Activated CD8-positive, alpha-beta T cell treated with anti-CD3 and anti-CD28 coated beads, Interleukin-2, amount 10 ng/mL, durations not matched to agents 7 days and 5 days (primary cell): Measurements from ENCODE around the gene COL2A1. TPM values are rescaled to one million over a fixed set of nuclear protein-coding genes. Genes with fewer than 3 reads are reported as not detected.

Experiments
- ATAC-seq: fragments of 150-1000 bp; cut with Tn5 transposase; one replicate; pipeline ENCODE4 v1.10.0; 2021; ENCODE audit warnings: moderate library complexity
- CTCF ChIA-PET: fragments of 350-600 bp; sonication (Branson Sonifier 250); formaldehyde crosslinking; loops from one replicate; lab custom pipeline; 2021; ENCODE audit warnings: antibody characterized with exemption; lab: Charles Lee
- POLR2A ChIA-PET: fragments of 350-600 bp; sonication (Branson Sonifier 250); formaldehyde crosslinking; loops from one replicate; lab custom pipeline; 2021; ENCODE audit warnings: antibody characterized with exemption; lab: Charles Lee
- DNase-seq: peaks from one replicate; pipeline ENCODE4 v3.0.0-alpha.2; 2020
- H3K27ac Mint-ChIP-seq: one replicate; pipeline ENCODE4 v1.8.0; 2021; ENCODE audit warnings: mild to moderate bottlenecking, mixed read lengths
- H3K27me3 Mint-ChIP-seq: one replicate; pipeline ENCODE4 v1.8.0; 2021; ENCODE audit warnings: low read depth, mixed read lengths
- H3K36me3 Mint-ChIP-seq: one replicate; pipeline ENCODE4 v1.8.0; 2021; ENCODE audit warnings: low read depth, mixed read lengths
- H3K4me1 Mint-ChIP-seq: one replicate; pipeline ENCODE4 v1.8.0; 2021; ENCODE audit warnings: low read depth, mixed read lengths
- H3K4me3 Mint-ChIP-seq: one replicate; pipeline ENCODE4 v1.8.0; 2021; ENCODE audit warnings: mild to moderate bottlenecking, mixed read lengths
- H3K9me3 Mint-ChIP-seq: one replicate; pipeline ENCODE4 v1.8.0; 2022; ENCODE audit warnings: mixed read lengths; ENCODE audit not compliant: insufficient read depth
- total RNA-seq, 2 experiments: library from RNA; stranded (reverse); gene quantifications; one replicate each; pipeline ENCODE4 v1.2.3, GENCODE V29; 2021

COL2A1 gene
- total RNA-seq, 2 experiments from 2014 or later = not detected

DNA sequence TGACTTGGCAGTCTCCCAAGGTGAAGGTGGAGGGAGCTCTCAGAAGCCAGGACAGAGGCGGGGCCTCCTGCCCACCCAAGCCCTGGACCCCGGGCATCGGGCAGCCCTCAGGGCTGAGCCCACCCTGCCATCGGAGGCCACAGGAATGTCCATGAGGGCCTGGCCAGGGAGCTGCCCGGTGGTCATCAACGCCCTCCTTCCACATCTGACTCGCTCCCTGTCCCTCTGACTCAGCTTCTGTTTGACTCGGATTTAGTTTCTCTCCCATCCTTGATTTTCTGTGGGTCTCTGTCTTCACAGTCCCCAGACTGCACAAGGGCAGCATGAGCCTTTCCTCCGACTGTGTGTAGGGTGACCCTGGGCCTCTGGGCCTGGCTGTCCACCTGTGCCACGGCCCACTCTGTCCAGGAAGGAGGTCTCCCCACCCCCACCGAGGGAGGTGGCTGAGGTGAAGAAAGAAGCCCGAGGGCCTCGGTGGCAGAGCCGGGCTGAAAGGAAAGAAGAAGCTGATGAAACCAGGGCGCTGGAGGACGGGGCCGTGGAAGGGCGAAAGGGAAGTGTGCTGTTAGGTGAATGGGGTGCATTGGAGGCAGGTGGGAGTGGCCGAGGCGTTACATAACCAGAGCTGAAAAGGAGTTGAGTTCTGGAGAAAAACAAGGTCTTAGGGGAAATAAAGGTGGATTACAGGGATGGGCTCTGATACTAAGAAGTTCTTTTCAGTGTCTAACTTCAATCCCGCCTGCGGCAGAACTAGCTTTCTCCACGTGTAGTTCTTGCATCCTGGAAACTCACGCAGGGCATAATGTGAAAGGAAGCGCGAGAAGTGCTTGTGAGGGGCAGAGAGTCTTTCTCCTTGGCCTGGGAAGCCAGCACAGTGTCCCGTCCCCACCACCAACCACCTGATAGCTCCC, 57.6 kb downstream of the COL2A1 start:
- CTCF ChIA-PET = interaction anchor here (1.0 to 1.8 kb wide), 4 partner anchors 14 to 108 kb away, joined by 3 to 7 read pairs (median 4); partner anchors contain the start of gene TMEM106C
- Mint-ChIP-seq H3K9me3 (no peaks in the 10 kb centered on the region), H3K4me3 (no peak overlapping the region), H3K27ac (no peak overlapping the region), H3K27me3 (peaks cover 15% of the 10 kb centered on the region), H3K36me3 (no peaks in the 10 kb centered on the region), H3K4me1 (no peaks in the 10 kb centered on the region)
- DNase-seq = no peak
- no peak for ATAC-seq
- POLR2A ChIA-PET = interaction anchor here (1.0 kb wide), 1 partner anchor 8 kb away, joined by 3 read pairs; no protein-coding TSS in a partner anchor

GRCh38 chr12:47945341-47945728, 58.9 kb downstream of the COL2A1 start:
- no peaks in the 10 kb centered on the region for H3K36me3 Mint-ChIP-seq
- CTCF ChIA-PET = no interaction called here
- no peak overlapping the region for H3K27ac Mint-ChIP-seq
- H3K4me3 Mint-ChIP-seq = no peak overlapping the region
- DNase-seq = no peak
- ATAC-seq = no peak
- H3K4me1 Mint-ChIP-seq = peaks cover 7% of the 10 kb centered on the region
- H3K9me3 Mint-ChIP-seq = no peaks in the 10 kb centered on the region
- H3K27me3 Mint-ChIP-seq = peaks cover 25% of the 10 kb centered on the region
- POLR2A ChIA-PET = no interaction called here

- no peak overlapping the region for H3K27ac Mint-ChIP-seq
- no peak for ATAC-seq
- peaks cover 7% of the 10 kb centered on the region for H3K4me1 Mint-ChIP-seq
- H3K4me3 Mint-ChIP-seq = no peak overlapping the region
- DNase-seq = no peak
- peaks cover 28% of the 10 kb centered on the region for H3K27me3 Mint-ChIP-seq
- no peaks in the 10 kb centered on the region for H3K36me3 Mint-ChIP-seq
- no peaks in the 10 kb centered on the region for H3K9me3 Mint-ChIP-seq
- ChIA-PET CTCF (no interaction called here), POLR2A (no interaction called here)
Observed at GRCh38 chr12:47944685-47945340, 59.5 kb downstream of the COL2A1 start.

DNA sequence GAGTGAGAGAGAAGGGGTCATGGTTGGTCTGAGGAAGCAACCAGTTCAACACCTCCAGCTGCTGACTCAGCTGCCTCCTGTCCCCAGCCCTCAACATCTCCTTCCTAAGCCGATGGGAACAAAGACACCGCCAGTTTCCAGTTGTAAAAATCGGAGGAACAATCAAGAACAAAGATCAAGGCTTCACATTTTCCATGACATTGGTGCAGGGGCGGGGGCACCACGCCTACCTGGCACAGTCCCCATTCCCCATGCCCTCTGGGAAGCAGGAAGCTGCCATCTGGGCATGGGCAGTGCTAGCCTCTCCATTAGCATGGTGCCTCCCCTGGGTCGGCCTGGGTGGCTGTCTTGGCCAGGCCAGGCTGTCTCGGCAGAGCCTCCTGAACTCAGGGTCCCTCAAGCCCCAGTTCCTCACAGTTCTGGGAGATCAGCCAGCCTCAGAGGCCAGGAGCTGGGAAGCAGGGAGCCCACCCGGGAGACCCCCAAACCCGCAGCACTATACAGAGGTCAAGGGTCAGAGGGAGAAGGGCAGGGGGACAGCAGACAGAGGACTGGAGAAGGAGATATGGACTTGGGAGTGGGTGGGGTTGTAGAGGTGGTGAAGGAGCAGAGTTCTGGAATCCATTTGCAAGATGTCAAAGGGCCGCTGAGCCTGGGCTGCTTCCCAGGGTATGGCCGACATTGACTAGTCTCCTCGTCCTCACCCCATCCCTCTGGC, 60.5 kb downstream of the COL2A1 start:
- Mint-ChIP-seq H3K4me3 (no peak overlapping the region), H3K9me3 (no peaks in the 10 kb centered on the region), H3K27me3 (peaks cover 28% of the 10 kb centered on the region), H3K36me3 (no peaks in the 10 kb centered on the region), H3K27ac (no peak overlapping the region), H3K4me1 (peaks cover 7% of the 10 kb centered on the region)
- ATAC-seq = no peak
- POLR2A ChIA-PET = no interaction called here
- DNase-seq = no peak
- CTCF ChIA-PET = no interaction called here

DNA sequence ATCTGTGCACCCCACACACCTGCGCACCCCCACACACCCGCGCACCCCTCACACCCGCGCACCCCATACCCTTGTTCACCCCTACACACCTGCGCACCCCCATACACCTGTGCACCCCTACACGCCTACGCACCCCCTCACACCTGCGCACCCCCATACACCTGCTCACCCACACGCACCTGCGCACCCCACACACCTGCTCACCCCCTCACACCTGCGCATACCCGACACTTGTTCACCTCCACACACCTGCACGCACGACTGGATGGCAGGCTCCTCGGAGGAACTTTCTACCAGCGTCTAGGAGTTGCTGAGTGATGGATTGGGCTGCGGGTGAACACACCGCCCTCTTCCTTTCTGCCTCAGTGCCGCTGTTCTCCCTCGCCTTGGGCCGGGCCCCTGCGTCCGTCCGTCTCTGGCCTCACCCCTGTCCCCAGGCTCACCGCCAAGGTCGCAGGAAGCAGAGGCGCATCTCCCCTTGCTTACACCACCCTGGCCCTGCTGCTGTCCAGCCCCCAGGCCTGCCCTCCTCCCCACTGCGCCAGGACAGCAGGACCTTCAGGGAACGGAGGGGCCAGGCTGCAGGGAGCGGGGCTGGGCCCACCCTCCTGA, 61.6 kb downstream of the COL2A1 start:
- H3K9me3 Mint-ChIP-seq = no peaks in the 10 kb centered on the region
- H3K27me3 Mint-ChIP-seq = peaks cover 28% of the 10 kb centered on the region
- no peak overlapping the region for H3K4me3 Mint-ChIP-seq
- H3K4me1 Mint-ChIP-seq = peaks cover 7% of the 10 kb centered on the region
- ATAC-seq = no peak
- H3K36me3 Mint-ChIP-seq = no peaks in the 10 kb centered on the region
- H3K27ac Mint-ChIP-seq = no peak overlapping the region
- ChIA-PET CTCF (interaction anchor here (0.6 kb wide), 2 partner anchors 11 to 24 kb away, joined by 3 read pairs; no protein-coding TSS in a partner anchor), POLR2A (no interaction called here)
- DNase-seq = no peak

GRCh38 chr12:47941871-47942613, 62.2 kb downstream of the COL2A1 start:
- H3K36me3 Mint-ChIP-seq = no peaks in the 10 kb centered on the region
- DNase-seq (peak; percentile 61), ATAC-seq (peak; percentile 61)
- H3K4me3 Mint-ChIP-seq = no peak overlapping the region
- H3K27ac Mint-ChIP-seq = no peak overlapping the region
- H3K4me1 Mint-ChIP-seq = peaks cover 7% of the 10 kb centered on the region
- peaks cover 31% of the 10 kb centered on the region for H3K27me3 Mint-ChIP-seq
- POLR2A ChIA-PET = no interaction called here
- CTCF ChIA-PET = interaction anchor here (0.6 to 1.5 kb wide), 5 partner anchors 12 to 247 kb away, joined by 3 to 5 read pairs (median 3); partner anchors contain the start of gene TMEM106C
- H3K9me3 Mint-ChIP-seq = no peaks in the 10 kb centered on the region

GRCh38 chr12:47941475-47941780, 62.8 kb downstream of the COL2A1 start:
- no peaks in the 10 kb centered on the region for H3K9me3 Mint-ChIP-seq

GRCh38 chr12:47940773-47941474, 63.4 kb downstream of the COL2A1 start:
- DNase-seq (no peak), ATAC-seq (no peak)
- POLR2A ChIA-PET = no interaction called here
- CTCF ChIA-PET = interaction anchor here (0.9 to 1.5 kb wide), 3 partner anchors 22 to 248 kb away, joined by 3 to 5 read pairs (median 3); partner anchors contain the start of gene TMEM106C
- Mint-ChIP-seq H3K36me3 (no peaks in the 10 kb centered on the region), H3K4me1 (peaks cover 7% of the 10 kb centered on the region), H3K27me3 (peaks cover 25% of the 10 kb centered on the region), H3K27ac (no peak overlapping the region), H3K4me3 (no peak overlapping the region), H3K9me3 (no peaks in the 10 kb centered on the region)

More at GRCh38 chr12:47941475-47941780, 62.8 kb downstream of the COL2A1 start:
- Mint-ChIP-seq H3K27ac (no peak overlapping the region), H3K4me1 (peaks cover 7% of the 10 kb centered on the region), H3K4me3 (no peak overlapping the region), H3K36me3 (no peaks in the 10 kb centered on the region), H3K27me3 (peaks cover 25% of the 10 kb centered on the region)
- POLR2A ChIA-PET = no interaction called here
- ATAC-seq = no peak
- no peak for DNase-seq
- CTCF ChIA-PET = interaction anchor here (0.9 to 1.5 kb wide), 3 partner anchors 22 to 248 kb away, joined by 3 to 5 read pairs (median 3); partner anchors contain the start of gene TMEM106C

GRCh38 chr12:47939009-47939601, 65.2 kb downstream of the COL2A1 start:
- Mint-ChIP-seq H3K4me1 (peaks cover 7% of the 10 kb centered on the region), H3K36me3 (no peaks in the 10 kb centered on the region), H3K9me3 (no peaks in the 10 kb centered on the region), H3K4me3 (no peak overlapping the region), H3K27ac (no peak overlapping the region), H3K27me3 (peaks cover 34% of the 10 kb centered on the region)
- ChIA-PET CTCF (no interaction called here), POLR2A (no interaction called here)
- ATAC-seq = no peak
- no peak for DNase-seq

- ChIA-PET CTCF (no interaction called here), POLR2A (interaction anchor here (0.6 kb wide), 1 partner anchor 128 kb away, joined by 6 read pairs; no protein-coding TSS in a partner anchor)
- Mint-ChIP-seq H3K27ac (no peak overlapping the region), H3K9me3 (no peaks in the 10 kb centered on the region), H3K4me1 (peaks cover 7% of the 10 kb centered on the region), H3K4me3 (no peak overlapping the region), H3K27me3 (peaks cover 34% of the 10 kb centered on the region), H3K36me3 (no peaks in the 10 kb centered on the region)
- DNase-seq (no peak), ATAC-seq (no peak)
Observed at GRCh38 chr12:47938594-47938993, 65.7 kb downstream of the COL2A1 start.
